Suppressor macrophage treated with lipopolysaccharide for 4 hours (primary cell): ENCODE results near the gene FOXA2.

Source experiments
- DNase-seq: peaks from one replicate; pipeline ENCODE4 v3.0.0-alpha.2; 2020

Gene FOXA2

DNA sequence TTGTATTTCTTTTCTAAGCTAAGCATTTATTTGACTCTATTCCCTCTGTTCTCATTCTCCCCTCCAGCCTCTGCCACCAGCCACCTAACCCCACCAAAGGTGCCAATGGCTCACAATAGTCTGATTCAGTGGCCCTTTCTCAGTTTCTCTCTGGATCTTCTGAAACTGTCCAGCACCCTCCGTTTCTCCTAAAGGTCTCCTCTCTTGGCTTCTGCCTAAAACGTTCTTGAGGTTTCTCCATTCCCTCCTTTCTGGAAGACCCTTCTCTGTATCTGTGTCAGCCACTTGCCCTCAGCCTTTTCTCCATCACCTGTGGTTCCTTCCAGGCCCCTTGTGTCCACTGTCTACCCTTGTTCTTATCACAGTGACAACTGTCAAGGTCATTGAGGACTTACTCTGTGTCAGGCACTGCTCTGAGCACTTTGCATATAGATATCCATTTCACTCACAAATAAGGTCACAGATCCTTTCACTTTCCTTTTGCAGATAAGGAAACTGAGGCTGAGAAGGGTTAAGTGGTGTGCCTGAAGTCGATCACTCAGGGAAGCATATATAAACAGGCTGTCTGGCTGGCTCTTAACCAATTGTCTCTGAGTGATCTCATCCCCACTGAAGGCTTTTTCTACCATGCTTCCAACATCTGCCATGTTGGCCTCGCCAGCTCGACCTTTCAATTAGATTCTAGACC is 48.1 kb downstream of the FOXA2 start:
- no peak for DNase-seq

DNA sequence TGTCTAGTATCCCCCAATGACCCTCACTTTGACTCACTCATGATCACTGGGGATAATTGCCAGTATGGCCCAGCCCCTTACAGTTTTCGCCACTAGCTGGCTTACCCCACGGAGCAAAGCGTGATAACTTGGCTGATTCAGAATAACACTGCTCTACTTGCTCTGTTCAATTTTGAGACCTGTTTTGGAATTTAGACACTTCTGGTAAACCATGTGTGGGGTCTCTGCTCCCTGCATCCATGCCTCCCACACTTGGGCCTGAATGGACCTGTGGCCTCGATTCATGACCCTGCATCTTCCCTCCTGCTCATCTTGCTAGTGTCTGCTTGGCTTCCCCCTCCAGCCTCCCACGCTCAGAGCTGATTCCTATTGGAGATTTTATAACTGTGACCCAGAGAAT is 48.9 kb downstream of the FOXA2 start:
- no peak for DNase-seq

DNA sequence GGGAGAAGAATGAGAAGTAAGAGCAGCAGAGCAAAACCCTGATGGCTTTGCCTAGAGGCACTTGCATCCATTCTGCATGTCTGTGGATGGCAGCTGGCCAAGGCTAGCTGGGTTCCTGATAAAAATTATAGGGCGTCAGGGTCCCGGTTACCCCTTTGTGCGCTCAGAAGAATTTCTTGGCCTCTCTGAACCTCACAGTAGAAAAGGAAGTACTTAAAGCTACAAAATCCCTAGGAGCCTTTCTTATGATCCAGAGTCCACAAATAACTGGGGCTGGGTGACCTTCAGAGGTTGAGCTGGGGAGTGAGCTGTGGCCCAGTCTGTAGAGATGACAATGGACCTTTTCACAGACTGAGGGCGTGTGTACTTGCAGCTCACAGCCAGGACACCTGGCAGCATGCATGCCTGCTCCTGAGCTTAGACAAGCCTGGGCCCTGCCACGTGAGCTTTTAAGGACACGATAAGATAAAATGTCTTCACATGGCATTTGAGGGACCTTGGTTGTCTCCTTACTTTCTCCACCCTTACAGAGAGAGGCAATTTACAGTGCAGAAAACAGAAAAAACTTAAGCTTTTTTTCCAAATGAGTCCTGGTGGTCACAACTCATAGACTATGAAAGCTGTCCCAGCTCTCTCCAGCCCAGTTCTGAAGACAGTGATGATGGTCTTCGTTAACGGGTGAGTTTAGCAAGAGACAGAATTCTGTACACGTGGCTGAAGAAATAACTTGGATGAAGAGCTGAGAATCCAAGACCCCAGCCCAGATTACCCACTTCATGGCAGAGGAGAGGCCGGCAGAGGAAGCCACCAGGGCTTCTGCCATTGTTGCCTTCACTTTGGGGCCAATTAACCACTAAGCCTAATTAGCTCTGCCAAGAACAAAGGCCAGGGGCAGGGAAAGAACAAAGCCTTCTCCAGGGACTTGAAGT is 50.3 kb downstream of the FOXA2 start:
- DNase-seq = no peak

DNA sequence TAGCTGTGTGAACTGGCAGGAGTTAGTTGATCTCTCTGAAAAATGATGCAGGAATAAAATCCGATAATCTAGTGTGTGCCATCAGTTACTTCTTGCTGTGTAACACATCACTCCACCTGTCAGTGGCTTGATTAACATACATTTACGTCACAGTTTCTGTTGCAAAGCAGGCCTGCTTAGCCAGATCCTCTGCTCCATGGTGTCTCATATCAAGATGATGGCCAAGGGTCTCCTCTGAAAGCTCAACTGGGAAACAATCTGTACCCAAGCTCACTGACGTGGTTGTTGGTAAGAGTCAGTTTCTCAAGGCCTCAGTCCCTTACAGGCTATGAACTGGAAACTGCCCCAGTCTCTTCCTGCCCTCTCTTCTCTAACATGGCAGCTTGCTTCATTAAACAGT is 51.8 kb downstream of the FOXA2 start:
- DNase-seq = no peak

DNA sequence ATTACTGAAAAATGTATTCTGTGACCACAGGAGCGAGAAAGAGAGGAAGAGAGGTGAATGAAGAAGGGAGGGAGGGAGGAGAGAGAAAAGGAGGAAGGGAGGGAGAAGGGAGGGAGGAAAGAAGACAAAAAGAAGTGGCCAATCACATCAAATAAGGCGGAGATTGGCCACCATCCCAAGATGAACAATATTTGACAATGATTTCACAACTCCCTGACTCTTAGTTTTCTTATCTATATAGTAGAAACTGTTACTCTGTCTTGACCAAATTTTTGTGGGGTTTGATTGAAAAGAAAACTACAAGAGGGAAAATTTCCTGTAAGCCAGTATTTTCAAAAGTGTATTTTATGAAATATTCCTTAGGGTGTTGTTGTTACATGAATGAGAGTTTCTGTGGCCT is 52.6 kb downstream of the FOXA2 start:
- DNase-seq = no peak

DNA sequence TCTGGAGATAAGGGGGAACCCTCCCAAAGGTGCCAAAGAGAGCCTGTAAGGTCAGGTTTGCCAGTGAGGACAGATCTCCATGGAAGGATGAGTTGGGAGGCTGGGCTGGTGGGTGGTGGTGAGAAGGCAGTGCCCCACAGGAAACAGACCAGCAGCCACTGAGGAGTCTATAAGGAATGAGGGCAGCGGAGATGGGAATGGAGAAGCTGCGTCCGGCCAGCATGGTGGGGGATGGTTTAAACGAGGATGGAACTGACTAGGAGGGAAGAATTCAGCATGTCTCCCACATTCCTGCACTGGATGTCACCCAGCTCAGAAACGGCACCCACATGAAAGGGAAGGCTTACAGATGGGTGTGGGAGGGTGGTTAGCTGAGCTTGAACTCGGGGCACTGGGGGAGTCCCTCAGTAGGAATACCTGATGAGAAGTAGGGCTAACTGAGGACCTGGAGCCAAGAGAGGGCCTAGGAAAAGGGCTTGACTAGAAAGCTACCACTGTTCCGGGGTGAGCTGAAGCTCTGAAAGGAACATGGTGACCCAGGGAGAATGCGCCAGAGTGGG is 53.2 kb downstream of the FOXA2 start:
- no peak for DNase-seq
